ENCODE measurements around the gene DSE. TPM values are rescaled to one million over a fixed set of nuclear protein-coding genes. Genes with fewer than 3 reads are reported as not detected.

The DSE gene
- total RNA-seq, 1 experiment from 2014 or later: 38.5 TPM

- no peaks in the 10 kb centered on the region for H3K9me2 ChIP-seq (ENCODE audit: insufficient read depth)
- H3K79me2 ChIP-seq (ENCODE audit: insufficient read depth, low read length): peaks cover 51% of the 10 kb centered on the region
- ATAC-seq (no peak), DNase-seq (ENCODE audit: low read depth, low spot score) (no peak)
- no peak overlapping the region for H3K9ac ChIP-seq (ENCODE audit: low read length)
- H3K4me3 ChIP-seq (replicated peaks in 1 of 2; ENCODE audit: low read depth in 1 of 2, low read length in 2 of 2): no peak overlapping the region
- no peak overlapping the region for H2AFZ ChIP-seq (ENCODE audit: low read depth, low read length, poor library complexity, severe bottlenecking)
- no peaks in the 10 kb centered on the region for H3K36me3 ChIP-seq (ENCODE audit: control insufficient read depth in 1 of 2, insufficient read depth in 2 of 2, low read length in 2 of 2)
- intact Hi-C loops (cut with micrococcal nuclease): no loop called here
- TF ChIP-seq CTCF (IDR thresholded peaks at IDR 0.05 in 2 of 3, conservative IDR thresholded peaks at IDR 0.05 in 1 of 3; ENCODE audit: borderline replicate concordance in 1 of 3, insufficient read depth in 1 of 3, low read depth in 2 of 3, low read length in 2 of 3) (no peak), ZBTB33 (IDR thresholded peaks at IDR 0.05; ENCODE audit: extremely low read depth, insufficient replicate concordance, low read length) (no peak), CBX3 (IDR thresholded peaks at IDR 0.05; ENCODE audit: low read depth) (no peak), FOSL1 (IDR thresholded peaks at IDR 0.05; ENCODE audit: low read depth) (no peak), POLR2A (IDR thresholded peaks at IDR 0.05; ENCODE audit: borderline replicate concordance, extremely low read depth, insufficient read depth, insufficient read length) (no peak), RAD21 (IDR thresholded peaks at IDR 0.05; ENCODE audit: low read depth) (no peak), CEBPB (IDR thresholded peaks at IDR 0.05; ENCODE audit: low read depth) (no peak), POLR2AphosphoS5 (IDR thresholded peaks at IDR 0.05; ENCODE audit: low read depth, low read length) (no peak), SRF (IDR thresholded peaks at IDR 0.05; ENCODE audit: low read depth) (no peak), EGR1 (IDR thresholded peaks at IDR 0.05; ENCODE audit: low read depth) (no peak), EZH2phosphoT487 (IDR thresholded peaks at IDR 0.05; ENCODE audit: borderline replicate concordance) (no peak), MAX (IDR thresholded peaks at IDR 0.05) (no peak), EZH2 (IDR thresholded peaks at IDR 0.05) (no peak)
- TF ChIP-seq, protein P1, sequence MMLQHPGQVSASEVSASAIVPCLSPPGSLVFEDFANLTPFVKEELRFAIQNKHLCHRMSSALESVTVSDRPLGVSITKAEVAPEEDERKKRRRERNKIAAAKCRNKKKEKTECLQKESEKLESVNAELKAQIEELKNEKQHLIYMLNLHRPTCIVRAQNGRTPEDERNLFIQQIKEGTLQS (IDR thresholded peaks at IDR 0.05): no peak
- TF ChIP-seq, protein P2, sequence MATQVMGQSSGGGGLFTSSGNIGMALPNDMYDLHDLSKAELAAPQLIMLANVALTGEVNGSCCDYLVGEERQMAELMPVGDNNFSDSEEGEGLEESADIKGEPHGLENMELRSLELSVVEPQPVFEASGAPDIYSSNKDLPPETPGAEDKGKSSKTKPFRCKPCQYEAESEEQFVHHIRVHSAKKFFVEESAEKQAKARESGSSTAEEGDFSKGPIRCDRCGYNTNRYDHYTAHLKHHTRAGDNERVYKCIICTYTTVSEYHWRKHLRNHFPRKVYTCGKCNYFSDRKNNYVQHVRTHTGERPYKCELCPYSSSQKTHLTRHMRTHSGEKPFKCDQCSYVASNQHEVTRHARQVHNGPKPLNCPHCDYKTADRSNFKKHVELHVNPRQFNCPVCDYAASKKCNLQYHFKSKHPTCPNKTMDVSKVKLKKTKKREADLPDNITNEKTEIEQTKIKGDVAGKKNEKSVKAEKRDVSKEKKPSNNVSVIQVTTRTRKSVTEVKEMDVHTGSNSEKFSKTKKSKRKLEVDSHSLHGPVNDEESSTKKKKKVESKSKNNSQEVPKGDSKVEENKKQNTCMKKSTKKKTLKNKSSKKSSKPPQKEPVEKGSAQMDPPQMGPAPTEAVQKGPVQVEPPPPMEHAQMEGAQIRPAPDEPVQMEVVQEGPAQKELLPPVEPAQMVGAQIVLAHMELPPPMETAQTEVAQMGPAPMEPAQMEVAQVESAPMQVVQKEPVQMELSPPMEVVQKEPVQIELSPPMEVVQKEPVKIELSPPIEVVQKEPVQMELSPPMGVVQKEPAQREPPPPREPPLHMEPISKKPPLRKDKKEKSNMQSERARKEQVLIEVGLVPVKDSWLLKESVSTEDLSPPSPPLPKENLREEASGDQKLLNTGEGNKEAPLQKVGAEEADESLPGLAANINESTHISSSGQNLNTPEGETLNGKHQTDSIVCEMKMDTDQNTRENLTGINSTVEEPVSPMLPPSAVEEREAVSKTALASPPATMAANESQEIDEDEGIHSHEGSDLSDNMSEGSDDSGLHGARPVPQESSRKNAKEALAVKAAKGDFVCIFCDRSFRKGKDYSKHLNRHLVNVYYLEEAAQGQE (IDR thresholded peaks at IDR 0.05; ENCODE audit: low read depth): no peak
- H3K4me1 ChIP-seq (ENCODE audit: control insufficient read depth in 1 of 2, insufficient read depth in 2 of 2, low read length in 2 of 2): peaks cover 7 to 21% of the 10 kb centered on the region in 2 experiments
- H4K20me1 ChIP-seq (ENCODE audit: insufficient read depth): no peaks in the 10 kb centered on the region
- no peak overlapping the region for H3K4me2 ChIP-seq (ENCODE audit: low read length)
- ChIA-PET POLR2A (no interaction called here), RAD21 (ENCODE audit: low non-redundant PET in 1 of 2, low total read pairs in 2 of 2, uncharacterized antibody in 2 of 2, unreplicated experiment in 2 of 2) (no interaction called here), CTCF (no interaction called here)
- no peak overlapping the region for H3K27ac ChIP-seq (ENCODE audit: low read depth, low read length)
- no peaks in the 10 kb centered on the region for H3K9me3 ChIP-seq (ENCODE audit: control insufficient read depth in 1 of 2, insufficient read depth in 1 of 2, low read depth in 1 of 2, low read length in 2 of 2)
- no TSS peak for BruUV-seq (replicated peaks)
- no peaks in the 10 kb centered on the region for H3K27me3 ChIP-seq (ENCODE audit: insufficient read depth, low read length)
Measured at GRCh38 chr6:116373940-116374339, 3.2 kb downstream of the DSE start.
